Chondrocyte (in vitro differentiated cells): ENCODE measurements around the gene YPEL3. TPM values are rescaled to one million over a fixed set of nuclear protein-coding genes. Genes with fewer than 3 reads are reported as not detected.

ENCODE experiments used
- DNase-seq: peaks from one replicate; pipeline ENCODE4 v3.0.0; 2021; ENCODE audit warnings: mixed read lengths, low spot score
- H3K27ac Mint-ChIP-seq: one replicate; pipeline ENCODE4 v1.8.0; 2021; ENCODE audit warnings: mild to moderate bottlenecking, moderate library complexity, mixed read lengths; ENCODE audit not compliant: unreplicated experiment
- H3K27me3 Mint-ChIP-seq: 2 replicates; pipeline ENCODE4 v1.8.0; 2021; ENCODE audit warnings: low read depth, mixed read lengths
- H3K36me3 Mint-ChIP-seq: 2 replicates; pipeline ENCODE4 v1.8.0; 2021; ENCODE audit warnings: low read depth, mixed read lengths
- H3K4me1 Mint-ChIP-seq: 2 replicates; pipeline ENCODE4 v1.8.0; 2021; ENCODE audit warnings: low read depth, mild to moderate bottlenecking, mixed read lengths
- H3K4me3 Mint-ChIP-seq: one replicate; pipeline ENCODE4 v1.8.0; 2021; ENCODE audit warnings: mild to moderate bottlenecking, moderate library complexity, mixed read lengths; ENCODE audit not compliant: unreplicated experiment
- H3K9me3 Mint-ChIP-seq: 2 replicates; pipeline ENCODE4 v1.8.0; 2021; ENCODE audit warnings: low read depth, mixed read lengths
- CTCF ChIP-seq: fragments of 200-600 bp; sonication (generic); IDR thresholded peaks from 2 replicates; pipeline ENCODE4 v1.5.0; 2021; ENCODE audit warnings: antibody characterized with exemption, mild to moderate bottlenecking, moderate library complexity
- total RNA-seq: library from RNA; stranded (reverse); gene quantifications from 3 replicates; pipeline ENCODE4 v1.2.1, GENCODE V29; 2021

YPEL3 gene
- total RNA-seq, 1 donor from 2014 or later, result 23.3 TPM

- H3K9me3 Mint-ChIP-seq, result no peaks in the 10 kb centered on the region
- no peaks in the 10 kb centered on the region for H3K27me3 Mint-ChIP-seq
- H3K4me3 Mint-ChIP-seq, result no peak overlapping the region
- no peaks in the 10 kb centered on the region for H3K4me1 Mint-ChIP-seq
- no peak for DNase-seq
- TF ChIP-seq CTCF, result no peak
- H3K27ac Mint-ChIP-seq, result no peak overlapping the region
- H3K36me3 Mint-ChIP-seq, result no peaks in the 10 kb centered on the region
Observed at GRCh38 chr16:30142672-30143346, 46.8 kb upstream of the YPEL3 start.

- TF ChIP-seq CTCF, result no peak
- DNase-seq, result no peak
- H3K36me3 Mint-ChIP-seq, result no peaks in the 10 kb centered on the region
- no peaks in the 10 kb centered on the region for H3K27me3 Mint-ChIP-seq
- no peaks in the 10 kb centered on the region for H3K9me3 Mint-ChIP-seq
- H3K4me1 Mint-ChIP-seq, result no peaks in the 10 kb centered on the region
- H3K27ac Mint-ChIP-seq, result no peak overlapping the region
- no peak overlapping the region for H3K4me3 Mint-ChIP-seq
Observed at GRCh38 chr16:30141750-30142149, 45.7 kb upstream of the YPEL3 start.

GRCh38 chr16:30139583-30140481 is 43.8 kb upstream of the YPEL3 start:
- no peaks in the 10 kb centered on the region for H3K36me3 Mint-ChIP-seq
- H3K27ac Mint-ChIP-seq, result no peak overlapping the region
- no peaks in the 10 kb centered on the region for H3K27me3 Mint-ChIP-seq
- no peak for DNase-seq
- no peaks in the 10 kb centered on the region for H3K9me3 Mint-ChIP-seq
- no peak for TF ChIP-seq CTCF
- no peak overlapping the region for H3K4me3 Mint-ChIP-seq
- no peaks in the 10 kb centered on the region for H3K4me1 Mint-ChIP-seq

- TF ChIP-seq CTCF, result no peak
- no peak for DNase-seq
- H3K4me3 Mint-ChIP-seq, result no peak overlapping the region
- H3K27ac Mint-ChIP-seq, result no peak overlapping the region
- no peaks in the 10 kb centered on the region for H3K4me1 Mint-ChIP-seq
- H3K9me3 Mint-ChIP-seq, result no peaks in the 10 kb centered on the region
- H3K36me3 Mint-ChIP-seq, result no peaks in the 10 kb centered on the region
- no peaks in the 10 kb centered on the region for H3K27me3 Mint-ChIP-seq
Observed at GRCh38 chr16:30137897-30138296, 41.9 kb upstream of the YPEL3 start.

- H3K36me3 Mint-ChIP-seq, result no peaks in the 10 kb centered on the region
- no peak overlapping the region for H3K27ac Mint-ChIP-seq
- H3K27me3 Mint-ChIP-seq, result no peaks in the 10 kb centered on the region
- no peak for DNase-seq
- TF ChIP-seq CTCF, result no peak
- H3K4me1 Mint-ChIP-seq, result no peaks in the 10 kb centered on the region
- no peak overlapping the region for H3K4me3 Mint-ChIP-seq
- H3K9me3 Mint-ChIP-seq, result no peaks in the 10 kb centered on the region
Observed at GRCh38 chr16:30136971-30137605, 41.1 kb upstream of the YPEL3 start.
